H1 (cell line): ENCODE data around the gene BRD9. TPM values are rescaled to one million over a fixed set of nuclear protein-coding genes. Genes with fewer than 3 reads are reported as not detected.

Source experiments
- CTCF ChIA-PET: fragments of 300-600 bp; sonication (Branson Sonifier 250); formaldehyde crosslinking; loops from one replicate; lab custom pipeline; 2021; ENCODE audit not compliant: partially characterized antibody; lab: Charles Lee
- POLR2A ChIA-PET: fragments of 300-600 bp; sonication (Branson Sonifier 250); formaldehyde crosslinking; loops from one replicate; lab custom pipeline; 2021; ENCODE audit warnings: inconsistent platforms; ENCODE audit not compliant: partially characterized antibody; lab: Charles Lee
- DNase-seq, 2 experiments: peaks; one replicate each; pipeline versions ENCODE4 v3.0.0 to v3.0.0-alpha.2; 2010 to 2022; ENCODE audit warnings: low spot score in 2 of 2, low read depth in 1 of 2, mixed read lengths in 1 of 2
- FAIRE-seq: peaks from 2 replicates; lab custom pipeline; 2011; peaks lifted over from hg19 to GRCh38; lab: Jason Lieb, UNC
- H2AFZ ChIP-seq: 2 replicates; pipeline ENCODE4 v1.8.1; 2012; ENCODE audit warnings: low read length, inconsistent platforms
- H2AK5ac ChIP-seq: 2 replicates; pipeline ENCODE4 v1.6.1; 2013; ENCODE audit warnings: low read depth, low read length
- H2BK120ac ChIP-seq: replicated peaks from 2 replicates; pipeline ENCODE3; 2013; ENCODE audit warnings: low read depth, low read length, inconsistent platforms
- H2BK12ac ChIP-seq: 2 replicates; pipeline ENCODE4 v1.6.1; 2013; ENCODE audit warnings: low read depth, low read length
- H2BK15ac ChIP-seq: 2 replicates; pipeline ENCODE4 v1.6.1; 2013; ENCODE audit warnings: low read length
- H2BK20ac ChIP-seq: 2 replicates; pipeline ENCODE4 v1.6.1; 2013; ENCODE audit warnings: low read length
- H2BK5ac ChIP-seq: 2 replicates; pipeline ENCODE4 v1.6.1; 2013; ENCODE audit warnings: low read depth, low read length
- H3K14ac ChIP-seq: 2 replicates; pipeline ENCODE4 v1.6.1; 2013; ENCODE audit warnings: inconsistent platforms; ENCODE audit not compliant: insufficient read length
- H3K18ac ChIP-seq: 2 replicates; pipeline ENCODE4 v1.6.1; 2013; ENCODE audit warnings: low read length; ENCODE audit errors: extremely low read depth
- H3K23ac ChIP-seq: 2 replicates; pipeline ENCODE4 v1.6.1; 2013; ENCODE audit warnings: inconsistent platforms; ENCODE audit not compliant: insufficient read length
- H3K23me2 ChIP-seq: 2 replicates; pipeline ENCODE4 v1.6.1; 2013; ENCODE audit warnings: low read depth, low read length
- H3K27ac ChIP-seq: 2 replicates; pipeline ENCODE4 v1.6.1; 2011; ENCODE audit warnings: low read depth, low read length, inconsistent platforms
- H3K27me3 ChIP-seq, 4 experiments: replicated peaks in 1 of 4; 1 replicate in 1 of 4; 2 replicates in 3 of 4; pipeline versions ENCODE4 v1.6.1 to v1.8.1; 2011 to 2013; ENCODE audit warnings: low read length in 3 of 4, mild to moderate bottlenecking in 3 of 4, inconsistent platforms in 2 of 4, mixed read lengths in 2 of 4, moderate library complexity in 1 of 4; ENCODE audit not compliant: control insufficient read depth in 3 of 4, insufficient read depth in 3 of 4; ENCODE audit errors: extremely low read depth in 1 of 4
- H3K36me3 ChIP-seq, 4 experiments: 2 replicates each; pipeline versions ENCODE4 v1.6.1 to v1.8.1; 2011 to 2013; ENCODE audit warnings: mild to moderate bottlenecking in 4 of 4, low read length in 3 of 4, moderate library complexity in 2 of 4, control low read depth in 1 of 4, inconsistent platforms in 1 of 4; ENCODE audit not compliant: insufficient read depth in 4 of 4, control insufficient read depth in 2 of 4
- H3K4ac ChIP-seq: replicated peaks from 2 replicates; pipeline ENCODE3; 2013; ENCODE audit warnings: low read length, low read depth, mixed read lengths, inconsistent platforms; ENCODE audit not compliant: insufficient read length
- H3K4me1 ChIP-seq, 4 experiments: replicated peaks in 1 of 4; 1 replicate in 1 of 4; 2 replicates in 3 of 4; pipeline versions ENCODE4 v1.6.1 to v1.8.1; 2011 to 2013; ENCODE audit warnings: low read length in 3 of 4, inconsistent platforms in 2 of 4, mixed read lengths in 1 of 4; ENCODE audit not compliant: insufficient read depth in 4 of 4, control insufficient read depth in 3 of 4
- H3K4me2 ChIP-seq, 2 experiments: 2 replicates each; pipeline versions ENCODE4 v1.6.1 to v1.8.1; 2011 to 2013; ENCODE audit warnings: low read depth in 2 of 2, low read length in 2 of 2, control low read depth in 1 of 2, inconsistent platforms in 1 of 2, mild to moderate bottlenecking in 1 of 2; ENCODE audit not compliant: insufficient read depth in 1 of 2
- H3K4me3 ChIP-seq, 4 experiments: fragments of 200-600, 300-600 bp in 1 of 4; sonication (generic), shearing (Covaris generic), sonication (Bioruptor Twin) in 1 of 4; 2 replicates each; pipeline versions ENCODE4 v1.5.1 to v1.8.1; 2011 to 2016; ENCODE audit warnings: low read length in 4 of 4, low read depth in 3 of 4, control low read depth in 2 of 4, inconsistent platforms in 2 of 4, mild to moderate bottlenecking in 2 of 4, mixed read lengths in 1 of 4, moderate library complexity in 1 of 4; ENCODE audit not compliant: insufficient read depth in 2 of 4; ENCODE audit errors: extremely low read depth in 1 of 4
- H3K56ac ChIP-seq: replicated peaks from 2 replicates; pipeline ENCODE3; 2013; ENCODE audit warnings: low read depth, mild to moderate bottlenecking, mixed read lengths, low read length, inconsistent platforms; ENCODE audit not compliant: insufficient read length
- H3K79me1 ChIP-seq: 2 replicates; pipeline ENCODE4 v1.6.1; 2013; ENCODE audit warnings: low read depth, low read length, control low read depth
- H3K79me2 ChIP-seq, 2 experiments: 2 replicates each; pipeline versions ENCODE4 v1.6.1 to v1.8.1; 2012 to 2013; ENCODE audit warnings: low read length in 2 of 2, mild to moderate bottlenecking in 2 of 2, inconsistent platforms in 1 of 2; ENCODE audit not compliant: insufficient read depth in 2 of 2, control insufficient read depth in 1 of 2
- H3K9ac ChIP-seq, 4 experiments: replicated peaks in 1 of 4; 1 replicate in 1 of 4; 2 replicates in 3 of 4; pipeline versions ENCODE4 v1.6.1 to v1.8.1; 2011 to 2013; ENCODE audit warnings: low read depth in 3 of 4, low read length in 3 of 4, control low read depth in 2 of 4, mild to moderate bottlenecking in 2 of 4, moderate library complexity in 2 of 4, inconsistent platforms in 1 of 4; ENCODE audit errors: extremely low read depth in 1 of 4
- H3K9me3 ChIP-seq, 2 experiments: 2 replicates each; pipeline versions ENCODE4 v1.6.1 to v1.8.1; 2012 to 2013; ENCODE audit warnings: mild to moderate bottlenecking in 2 of 2, moderate library complexity in 2 of 2, control low read depth in 1 of 2, inconsistent platforms in 1 of 2, low read depth in 1 of 2, low read length in 1 of 2, mixed read lengths in 1 of 2; ENCODE audit not compliant: insufficient read depth in 2 of 2
- H4K20me1 ChIP-seq, 2 experiments: replicated peaks in 1 of 2; 2 replicates each; pipeline versions ENCODE3 to v1.8.1; 2011 to 2013; ENCODE audit warnings: inconsistent platforms in 2 of 2, low read length in 2 of 2, mild to moderate bottlenecking in 1 of 2; ENCODE audit not compliant: insufficient read depth in 2 of 2, control insufficient read depth in 1 of 2
- H4K5ac ChIP-seq: 2 replicates; pipeline ENCODE4 v1.6.1; 2013; ENCODE audit warnings: low read length, low read depth, mixed read lengths, inconsistent platforms; ENCODE audit not compliant: insufficient read length
- H4K8ac ChIP-seq: 2 replicates; pipeline ENCODE4 v1.8.0; 2013; ENCODE audit warnings: mild to moderate bottlenecking, moderate library complexity, low read length, inconsistent platforms; ENCODE audit not compliant: insufficient read depth; ENCODE audit errors: extremely low read depth
- H4K91ac ChIP-seq: replicated peaks from 2 replicates; pipeline ENCODE3; 2013; ENCODE audit warnings: low read length, mixed read lengths, inconsistent platforms; ENCODE audit not compliant: insufficient read length
- POLR2AphosphoS5 ChIP-seq: IDR thresholded peaks from 2 replicates; pipeline ENCODE4 v1.6.1; 2011; ENCODE audit warnings: low read depth, low read length
- POU5F1 ChIP-seq: IDR thresholded peaks from 2 replicates; pipeline ENCODE4 v1.6.1; 2011; ENCODE audit warnings: low read depth, mild to moderate bottlenecking, low read length, moderate library complexity
- WGBS, 2 experiments: shearing (Covaris generic) in 1 of 2; methylation state at CpG; one replicate each; pipeline versions ENCODE4 v1.1.6 to v1.1.7; 2013 to 2015; ENCODE audit warnings: low lambda C conversion rate in 2 of 2, mixed read lengths in 2 of 2, inconsistent platforms in 1 of 2, low coverage in 1 of 2, missing lambda C conversion rate in 1 of 2; ENCODE audit not compliant: insufficient replicate concordance in 2 of 2, insufficient coverage in 1 of 2, insufficient read length in 1 of 2; ENCODE audit errors: extremely low coverage in 1 of 2, missing lambda C conversion rate in 1 of 2; 5-methylcytosine and 5-hydroxymethylcytosine counted together
- polyA plus RNA-seq, 7 experiments: library from polyadenylated mRNA; depleted of rRNA in 3 of 7; stranded (reverse) in 5 of 7; unstranded in 2 of 7; fragments of >200 nt in 5 of 7; fragments of 200-250 nt in 2 of 7; gene quantifications; 1 replicate in 5 of 7; 2 replicates in 1 of 7; 4 replicates in 1 of 7; pipeline versions ENCODE4 v1.2.1 to v1.2.3, GENCODE V29; 2011 to 2013; ENCODE audit warnings: missing spikeins in 2 of 7, mixed read lengths in 2 of 7
- total RNA-seq: library from RNA; stranded (reverse); fragmentation: NEBNext Ultra II Directional; extraction: Animal tissue kit (Norgen Biotek cat#: 25700); gene quantifications from 2 replicates; pipeline ENCODE4 v1.2.1, GENCODE V29; 2021

The BRD9 gene
- total and polyA plus RNA-seq, 2 of the 8 experiments (the other 6 are each of a cell fraction or from before 2014, with no cell fraction given) = 9.3 to 49.4 TPM

DNA sequence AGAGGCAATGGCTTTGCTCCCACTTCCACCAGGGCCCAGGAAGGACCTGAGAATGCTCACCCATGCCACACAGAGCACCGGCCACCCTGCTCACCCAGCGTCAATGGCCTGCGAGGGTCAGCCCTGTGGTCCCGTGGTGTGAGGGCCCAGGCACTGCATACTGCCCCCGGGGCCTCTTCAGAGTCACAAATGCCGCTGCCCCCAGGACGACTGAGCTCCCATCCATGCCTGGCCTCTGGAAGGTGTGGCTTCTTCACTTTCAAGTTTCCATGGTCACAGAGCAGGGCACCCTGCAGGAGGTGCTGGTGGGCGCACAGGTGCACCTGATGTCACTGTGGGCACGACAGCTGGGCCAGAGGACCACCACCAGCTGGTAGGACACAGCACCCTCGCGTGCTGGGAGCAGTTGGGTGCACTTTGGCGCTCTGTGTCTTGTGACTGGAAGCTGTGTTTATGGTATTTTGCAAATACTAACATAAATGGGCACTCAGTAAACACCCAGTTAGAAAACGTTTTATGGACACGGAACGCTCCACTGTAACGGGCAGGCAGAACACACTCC is 29.3 kb downstream of the BRD9 start:
- Histone ChIP-seq H2BK15ac (no peak overlapping the region), H3K14ac (no peak overlapping the region), H2AFZ (no peak overlapping the region), H2BK5ac (no peak overlapping the region), H3K18ac (no peak overlapping the region), H3K4ac (no peak overlapping the region), H3K56ac (no peak overlapping the region), H3K23ac (no peak overlapping the region), H3K4me2 (no peak overlapping the region), H4K91ac (no peak overlapping the region), H2BK12ac (no peak overlapping the region), H3K23me2 (peaks cover 2% of the 10 kb centered on the region; the same call in 1 of the 2 replicates), H3K4me1 (no peaks in the 10 kb centered on the region; a peak in 1 of 7 replicates), H3K27ac (no peak overlapping the region), H2BK120ac (no peak overlapping the region), H4K5ac (no peak overlapping the region), H3K9ac (no peak overlapping the region), H2BK20ac (no peak overlapping the region), H4K20me1 (peaks cover 6 to 37% of the 10 kb centered on the region in 2 experiments), H3K36me3 (peaks cover 19 to 46% (median 36%) of the 10 kb centered on the region in 4 experiments; a peak in 7 of 8 replicates), H4K8ac (no peak overlapping the region), H3K79me2 (peaks cover 0 to 2% of the 10 kb centered on the region in 2 experiments; a peak in 1 of 4 replicates), H3K27me3 (no peaks in the 10 kb centered on the region), H3K79me1 (no peaks in the 10 kb centered on the region; the same call in 1 of the 2 replicates), H3K9me3 (no peaks in the 10 kb centered on the region), H2AK5ac (no peak overlapping the region), H3K4me3 (no peak overlapping the region)
- CTCF ChIA-PET = interaction anchor here (1.1 to 1.7 kb wide), 2 partner anchors 19 to 60 kb away, joined by 3 to 4 read pairs; no protein-coding TSS in a partner anchor
- TF ChIP-seq POU5F1 (no peak), POLR2AphosphoS5 (0 out of 2 replicates have a peak, but pooled peaks have one; percentile 3)
- POLR2A ChIA-PET = interaction anchor here (1.2 to 6.9 kb wide), 9 partner anchors 9 to 56 kb away, joined by 3 to 46 read pairs (median 6); partner anchors contain the start of genes BRD9, TRIP13 and ZDHHC11
- WGBS, 2 experiments = 90% methylated on average over 16 of the region's 16 CpGs; no CpG with 5 or more reads in 1 of the 2 experiments
- DNase-seq = no peak
- FAIRE-seq = no peak
